Effector CD4-positive, alpha-beta T cell (primary cell): ENCODE measurements around the gene AZIN2.
A peak's percentile ranks its signal among the peaks of the same experiment; 100 is the strongest.
"Not testable (repeated sequence)": the region's sequence is repeated elsewhere in the genome, so short reads cannot be mapped to it uniquely, and the experiment has no call there.

ENCODE experiments used
- DNase-seq: peaks from one replicate; pipeline ENCODE4 v3.0.0-alpha.2; 2020

Gene AZIN2

DNA sequence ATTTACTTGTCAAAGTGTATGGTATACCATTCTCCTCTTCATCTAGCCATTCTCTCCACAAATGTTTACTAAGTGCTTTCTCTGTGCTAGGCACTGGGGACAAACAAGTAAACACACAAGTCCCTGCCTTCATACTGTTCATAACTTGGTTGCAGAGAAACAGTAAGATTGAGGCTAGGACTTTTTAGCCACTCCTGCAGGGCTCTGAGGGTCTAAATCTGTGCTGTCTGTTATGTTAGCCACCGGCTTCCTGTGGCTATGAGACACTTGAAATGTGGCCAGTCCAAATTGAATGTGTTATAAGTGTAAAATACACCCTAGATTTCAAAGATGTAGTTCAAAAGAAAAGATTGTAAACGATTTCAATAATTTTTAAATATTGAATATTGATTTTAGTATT lies 50.2 kb downstream of the AZIN2 start:
- no peak for DNase-seq

- no peak for DNase-seq
These were observed 51.6 kb downstream of the AZIN2 start for GRCh38 chr1:33132549-33132948.

- DNase-seq = no peak
These were observed 52.6 kb downstream of the AZIN2 start for GRCh38 chr1:33133478-33134105.

DNA sequence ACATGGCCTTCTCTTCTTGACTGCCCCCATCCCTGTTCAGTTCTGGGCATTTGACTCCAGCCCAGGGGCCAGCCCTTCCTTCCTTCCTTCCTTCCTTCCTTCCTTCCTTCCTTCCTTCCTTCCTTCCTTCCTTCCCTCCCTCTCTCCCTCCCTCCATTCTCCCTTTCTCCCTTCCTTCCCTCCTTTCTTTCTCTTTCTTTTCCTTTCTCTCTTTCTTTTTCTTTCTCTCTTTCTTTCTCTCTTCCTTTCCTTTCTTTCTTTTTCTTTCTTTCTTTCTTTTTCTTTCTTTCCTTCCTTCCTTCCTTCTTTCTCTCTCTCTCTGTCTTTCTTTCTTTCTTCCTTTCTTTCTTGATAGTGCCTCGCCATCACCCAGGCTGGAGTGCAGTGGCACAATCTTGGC lies 55.1 kb downstream of the AZIN2 start:
- not testable (repeated sequence) for DNase-seq

DNA sequence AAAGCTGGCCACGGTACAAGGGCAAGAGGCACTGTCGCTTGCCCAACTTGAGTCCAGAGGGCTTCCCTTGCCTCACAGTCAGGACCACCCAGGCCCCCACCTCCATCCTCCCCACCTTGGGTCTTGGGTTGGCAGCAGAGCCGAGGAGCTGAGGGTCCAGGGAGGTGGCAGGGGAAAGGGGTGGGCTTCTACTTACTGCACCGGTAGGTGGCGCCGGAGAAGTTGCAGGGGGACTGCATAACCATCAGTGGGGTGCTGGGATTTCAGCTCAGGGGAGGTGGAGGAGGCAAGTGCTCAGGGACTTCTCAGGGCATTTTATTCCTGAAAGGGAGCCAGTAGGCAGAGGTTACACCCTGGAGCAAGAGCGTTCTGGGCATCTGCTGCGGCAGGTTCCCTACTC lies 56.8 kb downstream of the AZIN2 start:
- DNase-seq = peak; percentile 11

GRCh38 chr1:33140153-33141149 lies 59.5 kb downstream of the AZIN2 start:
- no peak for DNase-seq

DNA sequence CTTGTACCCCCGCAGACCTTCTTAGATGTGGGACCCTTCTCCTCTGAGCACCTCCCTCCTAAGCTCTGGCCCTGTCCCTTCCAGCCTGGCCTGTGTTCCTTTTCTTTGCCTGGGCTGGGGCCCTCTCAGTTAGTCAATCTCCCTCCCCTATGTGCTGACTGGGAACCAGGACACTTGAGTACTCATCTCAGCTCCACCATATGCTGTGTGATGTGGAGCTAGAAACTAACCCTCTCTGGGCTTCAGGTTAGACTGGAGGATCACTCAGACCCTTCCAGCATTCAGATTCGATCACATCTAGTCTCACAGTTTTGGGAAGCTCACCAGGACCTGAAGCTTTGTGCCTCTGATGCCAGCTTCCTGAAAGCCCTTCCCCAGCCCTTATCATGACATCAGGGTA lies 60.3 kb downstream of the AZIN2 start:
- no peak for DNase-seq

DNA sequence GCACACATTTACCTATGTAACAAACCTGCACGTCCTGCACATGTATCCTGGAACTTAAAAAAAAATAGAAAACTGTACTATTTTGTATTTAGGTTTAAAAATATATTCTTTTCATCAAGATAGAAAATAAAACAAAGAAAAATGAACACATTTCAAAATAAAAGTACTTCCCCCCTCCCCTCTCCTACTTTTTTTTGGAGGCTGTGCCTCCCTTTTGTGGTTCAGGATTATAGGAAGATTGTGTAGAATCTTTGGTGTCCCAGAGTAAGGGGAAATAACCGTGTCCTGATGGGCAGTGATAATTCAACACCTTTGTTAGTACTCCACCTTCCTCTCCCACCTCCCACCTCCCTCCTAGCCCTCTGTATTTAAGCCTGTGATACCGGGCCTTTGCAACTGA lies 60.8 kb downstream of the AZIN2 start:
- no peak for DNase-seq

GRCh38 chr1:33142483-33143064 lies 61.6 kb downstream of the AZIN2 start:
- DNase-seq = no peak

GRCh38 chr1:33143176-33143575 lies 62.2 kb downstream of the AZIN2 start:
- no peak for DNase-seq

GRCh38 chr1:33143698-33144097 lies 62.7 kb downstream of the AZIN2 start:
- DNase-seq = no peak

- no peak for DNase-seq
These were observed 65.0 kb downstream of the AZIN2 start for GRCh38 chr1:33146003-33146402.

GRCh38 chr1:33147275-33147996 lies 66.5 kb downstream of the AZIN2 start:
- no peak for DNase-seq

- DNase-seq = no peak
These were observed 67.0 kb downstream of the AZIN2 start for GRCh38 chr1:33147997-33148314.

DNA sequence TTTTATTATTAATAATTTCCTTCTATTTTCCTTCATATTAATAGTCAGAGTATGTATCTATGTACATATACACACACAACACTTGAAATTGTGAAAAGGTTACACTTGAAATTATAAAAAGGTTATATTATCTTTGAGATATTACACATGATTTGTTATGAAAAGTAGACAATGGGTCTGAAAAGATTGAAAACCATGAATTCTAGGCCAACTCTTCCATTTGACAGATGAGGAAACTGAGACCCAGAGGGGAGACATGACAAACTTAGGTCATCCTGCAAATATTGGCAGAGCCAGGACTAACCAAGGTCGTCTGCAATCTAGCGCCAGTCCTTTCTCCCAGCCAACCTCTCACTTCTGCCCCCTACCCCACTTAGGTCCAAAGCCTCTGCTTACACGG lies 67.7 kb downstream of the AZIN2 start:
- DNase-seq = no peak

DNA sequence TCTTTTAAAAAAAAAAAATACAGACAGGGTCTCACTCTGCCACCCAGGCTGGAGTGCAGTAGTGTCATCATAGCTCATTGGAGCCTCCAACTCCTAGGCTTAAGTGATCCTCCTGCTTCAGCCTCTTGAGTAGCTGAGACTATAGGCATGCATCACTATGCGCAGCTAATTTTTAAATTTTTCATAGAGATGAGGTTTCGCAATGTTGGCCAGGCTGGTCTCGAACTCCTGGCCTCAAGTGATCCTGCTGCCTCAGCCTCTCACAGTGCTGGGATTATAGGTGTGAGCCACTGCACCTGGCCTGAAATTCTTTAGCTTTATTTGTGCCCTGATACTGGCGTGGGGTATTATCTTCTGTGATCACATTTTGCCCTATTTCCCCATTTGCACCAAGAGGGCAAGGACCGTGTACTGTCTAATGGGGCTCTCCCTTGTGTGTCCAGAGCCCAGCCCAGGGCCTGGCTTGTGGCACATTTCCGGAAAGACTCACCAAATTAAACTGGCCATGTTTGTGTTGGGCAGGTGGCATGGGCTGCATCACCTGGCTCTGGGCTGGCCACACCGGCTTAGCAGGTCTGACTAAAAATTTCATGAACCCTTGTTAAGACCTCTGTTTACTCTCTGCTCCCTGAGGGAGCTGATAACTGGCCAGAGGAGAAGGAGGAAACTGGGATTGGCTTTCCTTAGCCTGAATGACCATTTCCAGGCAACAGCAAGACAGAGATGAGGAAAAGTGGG lies 68.7 kb downstream of the AZIN2 start:
- no peak for DNase-seq

GRCh38 chr1:33150522-33150921 lies 69.6 kb downstream of the AZIN2 start:
- no peak for DNase-seq

DNA sequence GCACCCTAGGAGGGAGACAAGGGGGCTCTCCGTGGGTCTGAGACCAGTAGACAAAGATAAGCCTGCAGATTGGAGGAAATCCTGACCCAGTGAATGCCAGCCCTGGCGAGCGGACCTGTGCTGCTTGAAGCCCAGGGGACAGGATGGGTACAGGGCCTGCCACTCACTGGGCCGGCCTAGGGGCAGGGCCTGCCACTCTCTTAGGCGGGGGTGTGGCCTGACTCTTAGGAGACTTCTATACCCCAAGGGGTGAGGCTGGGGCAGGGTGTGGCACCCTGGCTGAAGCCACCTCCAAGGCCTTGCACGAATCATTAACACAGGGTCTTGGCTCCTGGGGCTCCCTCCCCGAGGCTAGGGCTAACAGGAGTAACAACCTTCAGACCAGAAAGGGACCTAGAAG lies 70.2 kb downstream of the AZIN2 start:
- DNase-seq = no peak

GRCh38 chr1:33152685-33153432 lies 71.9 kb downstream of the AZIN2 start:
- no peak for DNase-seq

DNA sequence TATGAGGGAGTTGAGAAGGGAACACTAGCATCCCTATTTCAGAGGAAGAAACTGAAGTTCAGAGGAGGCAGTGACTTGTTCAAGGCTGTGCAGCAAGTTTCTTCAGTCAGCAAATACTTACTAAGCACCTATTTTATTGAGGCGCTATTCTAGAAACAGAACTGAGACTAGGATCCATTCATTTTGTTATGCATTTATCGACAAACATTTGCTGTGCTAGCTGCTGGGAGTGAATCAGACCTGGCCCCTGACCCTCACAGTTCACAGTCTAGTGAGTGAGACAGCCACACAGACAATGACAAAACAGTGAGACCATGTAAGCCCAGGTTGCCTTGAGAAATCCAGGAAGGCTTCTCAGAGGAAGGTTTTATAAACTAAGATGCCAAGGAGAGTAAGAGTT lies 72.7 kb downstream of the AZIN2 start:
- no peak for DNase-seq

GRCh38 chr1:33155877-33156538 lies 75.1 kb downstream of the AZIN2 start:
- no peak for DNase-seq
